Psoas muscle (tissue), 8 donors: ENCODE measurements around the gene IL1R1. TPM values are rescaled to one million over a fixed set of nuclear protein-coding genes. Genes with fewer than 3 reads are reported as not detected.

ENCODE experiments used
- ATAC-seq, 4 donors: fragments of 200-7000 bp; cut with Tn5 transposase; one replicate each; pipeline ENCODE4 v1.9.1; 2020; ENCODE audit warnings: moderate library complexity in 3 of 4, mild to moderate bottlenecking in 2 of 4
- DNase-seq, 2 donors: peaks; one replicate each; pipeline ENCODE4 v3.0.0-alpha.2; 2020
- H3K27ac ChIP-seq: fragments of 200-600 bp; one replicate; pipeline ENCODE4 v1.8.0; 2022
- H3K27me3 ChIP-seq, 3 donors: fragments of 200-600 bp in 1 of 3; one replicate each; pipeline versions ENCODE4 v1.6.1 to v1.8.0; 2013 to 2022; ENCODE audit warnings: low read length in 2 of 3, mild to moderate bottlenecking in 2 of 3, moderate library complexity in 1 of 3; ENCODE audit not compliant: insufficient read depth in 3 of 3
- H3K36me3 ChIP-seq, 2 donors: fragments of 200-600 bp in 1 of 2; one replicate each; pipeline versions ENCODE4 v1.6.1 to v1.8.0; 2013 to 2022; ENCODE audit warnings: low read depth in 1 of 2, mild to moderate bottlenecking in 1 of 2, moderate library complexity in 1 of 2; ENCODE audit not compliant: insufficient read depth in 1 of 2
- H3K4me1 ChIP-seq: fragments of 200-600 bp; one replicate; pipeline ENCODE4 v1.8.0; 2022
- H3K4me3 ChIP-seq: fragments of 200-600 bp; one replicate; pipeline ENCODE4 v1.8.0; 2022; ENCODE audit warnings: mild to moderate bottlenecking
- H3K9me3 ChIP-seq: fragments of 200-600 bp; one replicate; pipeline ENCODE4 v1.8.0; 2022
- CTCF ChIP-seq: fragments of 200-600 bp; IDR thresholded peaks from one replicate; pipeline ENCODE4 v1.8.0; 2022; ENCODE audit warnings: antibody characterized with exemption
- WGBS, 3 donors: extraction: QIAGEN DNeasy Blood & Tissue Kit; methylation state at CpG; one replicate each; pipeline versions ENCODE4 v1.1.6 to v1.1.7; 2013; 5-methylcytosine and 5-hydroxymethylcytosine counted together
- intact Hi-C, 2 donors: fragments of 100-400 bp; cut with DNase I; formaldehyde crosslinking; loops; one replicate each; pipeline versions ENCODE4 v1.11.0 to v1.14.2; 2022
- polyA plus RNA-seq, 3 donors: library from polyadenylated mRNA; stranded (reverse); fragments of 200-250 nt; gene quantifications; one replicate each; pipeline ENCODE4 v1.2.3, GENCODE V29; 2013
- total RNA-seq, 4 donors: library from RNA; stranded (reverse); fragmentation: NEBNext Ultra II Directional in 2 of 4; extraction: Animal tissue kit (Norgen Biotek cat#: 25700) in 2 of 4; gene quantifications; one replicate each; pipeline versions ENCODE4 v1.2.1 to v1.2.4, GENCODE V29; 2021 to 2023
- donor health status: healthy with polysubstance abuse.
- donor health status: DM: no; HTN: no; CAD: no; lungs with moderate emphysema.
- donor health status: Bipolar disorder and iron deficiency.
- donor health status: healthy.
- donor health status: DM: yes; HTN: yes; CAD: no.
- donor health status: DM: no; HTN: no; CAD: no.
- donor health status: DM: no; HTN: no; CAD: no.
- donor health status: DM: yes; HTN: yes; CAD: no.

The IL1R1 gene
- total and polyA plus RNA-seq, 7 donors: 10.4 to 39.8 (median 15.9) TPM

DNA sequence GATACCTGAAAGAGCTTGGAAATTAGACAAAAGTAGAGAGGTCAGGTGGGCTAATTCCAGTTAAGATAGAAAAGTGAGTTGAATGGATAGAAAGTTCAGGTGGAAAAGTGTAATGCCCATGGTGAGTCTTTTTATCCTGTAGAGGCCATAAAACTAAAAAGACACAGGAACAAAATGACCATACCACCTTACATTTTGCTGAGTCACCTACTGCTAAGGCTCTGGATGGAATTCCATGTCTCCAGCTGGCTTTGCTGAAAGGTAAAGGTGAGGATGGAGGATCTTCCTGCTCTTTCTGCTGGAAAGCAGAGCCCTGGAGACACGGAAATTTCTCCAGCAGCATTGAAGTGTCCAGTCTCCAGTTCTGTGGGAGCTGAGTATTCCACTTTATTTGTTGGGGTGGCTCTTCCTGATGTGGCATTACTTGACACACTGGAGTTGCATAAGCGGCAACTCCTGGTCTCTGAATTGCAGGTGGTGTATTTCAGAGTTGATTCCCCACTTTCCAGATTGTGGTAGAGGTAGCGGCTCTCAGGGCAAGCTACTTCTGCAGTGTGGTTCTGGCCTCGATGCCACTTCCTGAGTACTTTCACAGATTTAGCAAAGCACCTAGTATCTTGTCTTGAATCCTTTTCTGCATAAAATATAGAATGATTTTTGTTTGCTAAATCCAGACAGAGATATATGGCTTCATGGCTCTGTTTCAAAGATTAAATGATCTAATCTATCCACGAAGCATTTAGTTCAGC lies 55.0 kb downstream of the IL1R1 start:
- H3K4me1 ChIP-seq: no peaks in the 10 kb centered on the region
- TF ChIP-seq CTCF: no peak

DNA sequence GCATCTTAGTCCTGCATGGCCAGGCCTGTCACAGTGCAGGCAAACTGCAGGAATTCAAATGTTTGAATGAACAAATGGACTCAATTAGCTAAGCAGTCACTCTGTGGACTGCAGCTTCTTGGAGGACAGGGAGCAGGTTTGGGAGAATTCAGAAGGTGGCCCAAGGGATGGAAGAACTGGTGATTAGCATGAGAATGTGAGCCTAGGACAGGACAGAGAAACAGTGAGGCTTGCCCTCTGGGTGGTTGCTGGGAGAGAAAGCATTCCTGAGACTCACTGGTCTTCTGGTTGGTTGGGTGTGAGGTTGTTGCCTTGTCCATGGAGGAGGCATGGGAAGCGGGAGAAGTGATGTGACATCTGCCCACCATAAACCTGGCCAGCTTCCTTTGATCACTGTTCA lies 58.0 kb downstream of the IL1R1 start:
- no peak for TF ChIP-seq CTCF
- ATAC-seq: no peak
- intact Hi-C loops: no loop called here
- H3K4me1 ChIP-seq: no peaks in the 10 kb centered on the region
- WGBS, 3 donors: 96 to 100% (median 98%) methylated on average over 1 of the region's 1 CpG
- H3K9me3 ChIP-seq: no peaks in the 10 kb centered on the region
- no peak overlapping the region for H3K4me3 ChIP-seq
- DNase-seq: no peak
- H3K27me3 ChIP-seq: peaks cover 0 to 3% (median 0%) of the 10 kb centered on the region in 3 donors
- no peak overlapping the region for H3K27ac ChIP-seq
- H3K36me3 ChIP-seq: peaks cover 0 to 2% of the 10 kb centered on the region in 2 donors

More for the DNA sequence above, 55.0 kb downstream of the IL1R1 start:
- 73 to 92% (median 89%) methylated on average over 5 of the region's 5 CpGs for WGBS, 3 donors
- no peak for DNase-seq
- intact Hi-C loops: no loop called here
- no peak for ATAC-seq
- Histone ChIP-seq H3K27me3 (peaks cover 0 to 3% (median 0%) of the 10 kb centered on the region in 3 donors), H3K27ac (no peak overlapping the region), H3K4me3 (no peak overlapping the region), H3K36me3 (peaks cover 0 to 2% of the 10 kb centered on the region in 2 donors), H3K9me3 (no peaks in the 10 kb centered on the region)

DNA sequence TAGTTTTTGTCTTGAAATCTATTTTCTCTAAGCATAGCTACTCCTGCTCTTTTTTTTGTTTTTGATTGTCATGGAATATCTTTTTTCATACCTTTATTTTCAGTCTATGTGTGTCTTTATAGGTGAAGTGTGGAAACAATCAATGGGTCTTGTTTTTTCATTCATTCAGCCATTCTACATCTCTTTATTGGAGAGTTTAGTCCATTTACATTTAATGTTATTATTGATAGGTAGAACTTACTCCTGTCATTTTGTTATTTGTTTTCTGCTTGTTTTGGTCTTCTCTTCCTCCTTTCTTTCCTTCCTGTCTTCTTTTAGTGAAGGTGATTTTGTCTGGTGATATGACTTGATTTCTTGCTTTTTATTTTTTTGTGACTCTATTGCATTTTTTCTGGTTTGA lies 62.1 kb downstream of the IL1R1 start:
- no peak overlapping the region for H3K27ac ChIP-seq
- H3K4me1 ChIP-seq: no peaks in the 10 kb centered on the region
- no peaks in the 10 kb centered on the region for H3K27me3 ChIP-seq
- intact Hi-C loops: no loop called here
- no peaks in the 10 kb centered on the region for H3K9me3 ChIP-seq
- no peak for TF ChIP-seq CTCF
- no peak overlapping the region for H3K4me3 ChIP-seq
- DNase-seq (no peak), ATAC-seq (no peak)
- H3K36me3 ChIP-seq: peaks cover 0 to 2% of the 10 kb centered on the region in 2 donors

GRCh38 chr2:102206666-102207341 lies 64.3 kb downstream of the IL1R1 start:
- intact Hi-C loops: no loop called here
- H3K9me3 ChIP-seq: no peaks in the 10 kb centered on the region
- 30 to 84% (median 67%) methylated on average over 5 of the region's 5 CpGs for WGBS, 3 donors
- no peak for TF ChIP-seq CTCF
- H3K27ac ChIP-seq: no peak overlapping the region
- peak in 1 of 4 donors; percentile 62 for ATAC-seq
- no peak for DNase-seq
- H3K4me3 ChIP-seq: no peak overlapping the region
- no peaks in the 10 kb centered on the region for H3K27me3 ChIP-seq
- H3K4me1 ChIP-seq: no peaks in the 10 kb centered on the region
- no peaks in the 10 kb centered on the region for H3K36me3 ChIP-seq
